ENCODE measurements around the gene RYK.

GRCh38 chr3:134189849-134190248, 60.8 kb downstream of the RYK start:
- TF ChIP-seq CTCF (IDR thresholded peaks at IDR 0.05) (no peak), EZH2 (IDR thresholded peaks at IDR 0.05) (no peak), EZH2phosphoT487 (IDR thresholded peaks at IDR 0.05) (no peak)
